Ovary (tissue), 9 donors: ENCODE results near the gene TMTC1. TPM values are rescaled to one million over a fixed set of nuclear protein-coding genes. Genes with fewer than 3 reads are reported as not detected.

Experiments
- DNase-seq, 5 donors: peaks; one replicate each; pipeline ENCODE4 v3.0.0-alpha.2; 2019 to 2020
- H3K27ac ChIP-seq, 2 donors: fragments of 200-600 bp; one replicate each; pipeline versions ENCODE4 v1.5.1 to v1.8.0; 2019 to 2022
- H3K27me3 ChIP-seq: fragments of 200-600 bp; one replicate; pipeline ENCODE4 v1.8.0; 2022
- H3K36me3 ChIP-seq: fragments of 200-600 bp; sonication (generic); one replicate; pipeline ENCODE4 v1.5.1; 2019
- H3K4me1 ChIP-seq: one replicate; pipeline ENCODE4 v1.8.1; 2013; ENCODE audit warnings: mild to moderate bottlenecking, moderate library complexity; ENCODE audit not compliant: insufficient read depth
- H3K4me3 ChIP-seq: fragments of 200-600 bp; sonication (generic); one replicate; pipeline ENCODE4 v1.5.1; 2017
- H3K9me3 ChIP-seq, 2 donors: fragments of 200-600 bp in 1 of 2; sonication (generic) in 1 of 2; one replicate each; pipeline versions ENCODE4 v1.5.1 to v1.8.1; 2013 to 2019; ENCODE audit warnings: mild to moderate bottlenecking in 1 of 2, moderate library complexity in 1 of 2
- CTCF ChIP-seq, 3 donors: fragments of 450-650 bp in 2 of 3; fragments of 200-600 bp in 1 of 3; IDR thresholded peaks; one replicate each; pipeline versions ENCODE4 v1.5.1 to v1.8.0; 2016 to 2022; ENCODE audit warnings: antibody characterized with exemption in 3 of 3, mild to moderate bottlenecking in 1 of 3
- EP300 ChIP-seq: sonication (generic); formaldehyde crosslinking; IDR thresholded peaks from one replicate; pipeline ENCODE4 v1.6.1; 2017; ENCODE audit warnings: antibody characterized with exemption
- POLR2A ChIP-seq: fragments of 450-650 bp; IDR thresholded peaks from one replicate; pipeline ENCODE4 v1.6.1; 2017; ENCODE audit warnings: antibody characterized with exemption, mild to moderate bottlenecking, moderate library complexity
- WGBS, 3 donors: extraction: QIAGEN DNeasy Blood & Tissue Kit in 1 of 3; methylation state at CpG; one replicate each; pipeline versions ENCODE4 v1.1.5 to v1.1.7; 2013 to 2017; 5-methylcytosine and 5-hydroxymethylcytosine counted together
- intact Hi-C, 4 donors: fragments of 100-400 bp; cut with DNase I; formaldehyde crosslinking; loops; one replicate each; pipeline versions ENCODE4 v1.11.0 to v1.15.1; 2022 to 2023
- polyA plus RNA-seq, 2 donors: library from polyadenylated mRNA; stranded (reverse); fragments of 200-250 nt in 1 of 2; fragments of 350-450 nt in 1 of 2; fragmentation: Illumina TruSeq in 1 of 2; extraction: RNeasy Lipid Tissue Mini Kit (QIAGEN cat#74804) in 1 of 2; gene quantifications; one replicate each; pipeline ENCODE4 v1.2.3, GENCODE V29; 2013 to 2014
- total RNA-seq, 7 donors: library from RNA; depleted of rRNA in 2 of 7; stranded (reverse); fragments of >200 nt in 2 of 7; fragmentation: NEBNext Ultra II Directional in 3 of 7; extraction: Animal tissue kit (Norgen Biotek cat#: 25700) in 3 of 7; gene quantifications; one replicate each; pipeline versions ENCODE4 v1.1.0 to v1.2.4, GENCODE V29; 2016 to 2023
- donor health status: DM: no; HTN: no; CAD: no; lungs with moderate emphysema.
- donor health status: DM: no; HTN: no; CAD: no.
- donor health status: Bipolar disorder and iron deficiency.
- donor health status: DM: yes; HTN: yes; CAD: no.
- donor health status: DM: no; HTN: no; CAD: no.
- donor health status: DM: yes; HTN: yes; CAD: no.

TMTC1 gene
- total and polyA plus RNA-seq, 9 donors, result 8.1 to 46.3 (median 21.3) TPM

GRCh38 chr12:29552324-29552927, 231.3 kb downstream of the TMTC1 start:
- Histone ChIP-seq H3K4me3 (no peak overlapping the region), H3K27me3 (no peaks in the 10 kb centered on the region), H3K4me1 (peaks cover 1% of the 10 kb centered on the region), H3K36me3 (no peaks in the 10 kb centered on the region), H3K9me3 (no peaks in the 10 kb centered on the region), H3K27ac (peak overlapping the region in 1 of 2 donors; percentile 10)
- intact Hi-C loops, result loop anchor here in 1 of 4 donors (10.0 kb wide), 1 partner anchor 232 kb away; the partner anchor contains the start of gene TMTC1
- peak; percentile 50 to 76 (median 65) for DNase-seq
- TF ChIP-seq EP300, result no peak
- TF ChIP-seq POLR2A, result no peak
- peak in 2 of 3 donors; percentile 38 to 50 for TF ChIP-seq CTCF (IDR thresholded peaks at IDR 0.05)
- 42 to 64% (median 62%) methylated on average over 1 of the region's 1 CpG for WGBS, 3 donors

- no peaks in the 10 kb centered on the region for H3K9me3 ChIP-seq
- H3K36me3 ChIP-seq, result no peaks in the 10 kb centered on the region
- DNase-seq, result no peak
- WGBS, 3 donors, result 42 to 50% (median 49%) methylated on average over 3 of the region's 3 CpGs
- intact Hi-C loops, result loop anchor here in 1 of 4 donors (10.0 kb wide), 1 partner anchor 233 kb away; the partner anchor contains the start of gene TMTC1
- H3K27me3 ChIP-seq, result no peaks in the 10 kb centered on the region
- H3K4me1 ChIP-seq, result peaks cover 1% of the 10 kb centered on the region
- TF ChIP-seq EP300, result no peak
- no peak for TF ChIP-seq CTCF (IDR thresholded peaks at IDR 0.05)
- TF ChIP-seq POLR2A, result no peak
- no peak overlapping the region for H3K4me3 ChIP-seq
- no peak overlapping the region for H3K27ac ChIP-seq
Measured at GRCh38 chr12:29551812-29552211, 231.9 kb downstream of the TMTC1 start.

- Histone ChIP-seq H3K27me3 (no peaks in the 10 kb centered on the region), H3K4me3 (no peak overlapping the region), H3K4me1 (peaks cover 5% of the 10 kb centered on the region), H3K9me3 (no peaks in the 10 kb centered on the region), H3K27ac (no peak overlapping the region), H3K36me3 (no peaks in the 10 kb centered on the region)
- TF ChIP-seq EP300, result no peak
- TF ChIP-seq CTCF (IDR thresholded peaks at IDR 0.05), result no peak
- no peak for TF ChIP-seq POLR2A
- no peak for DNase-seq
- 91 to 95% (median 92%) methylated on average over 2 of the region's 2 CpGs for WGBS, 3 donors
- intact Hi-C loops, result loop anchor here in 1 of 4 donors (10.0 kb wide), 1 partner anchor 237 kb away; the partner anchor contains the start of gene TMTC1
Measured at GRCh38 chr12:29547864-29548263, 235.9 kb downstream of the TMTC1 start.

- intact Hi-C loops, result loop anchor here in 1 of 4 donors (10.0 kb wide), 1 partner anchor 238 kb away; the partner anchor contains the start of gene TMTC1
- Histone ChIP-seq H3K4me1 (peaks cover 5% of the 10 kb centered on the region), H3K36me3 (no peaks in the 10 kb centered on the region), H3K4me3 (no peak overlapping the region), H3K27me3 (no peaks in the 10 kb centered on the region), H3K9me3 (no peaks in the 10 kb centered on the region), H3K27ac (no peak overlapping the region)
- TF ChIP-seq EP300 (no peak), POLR2A (no peak), CTCF (IDR thresholded peaks at IDR 0.05) (no peak)
- DNase-seq, result no peak
- WGBS, 3 donors, result 4 to 25% (median 7%) methylated on average over 4 of the region's 4 CpGs
Measured at GRCh38 chr12:29547151-29547632, 236.6 kb downstream of the TMTC1 start.
